Naive thymus-derived CD8-positive, alpha-beta T cell (primary cell): ENCODE data around the gene CNST. TPM values are rescaled to one million over a fixed set of nuclear protein-coding genes. Genes with fewer than 3 reads are reported as not detected.
"Not testable (repeated sequence)": the region's sequence is repeated elsewhere in the genome, so short reads cannot be mapped to it uniquely, and the experiment has no call there.

Experiments used
- ATAC-seq, 2 donors: fragments of 150-1000 bp; cut with Tn5 transposase in 1 of 2; sonication (Bioruptor Pico), chemical (Tn5 transposase) in 1 of 2; 1 replicate in 1 of 2; 2 replicates in 1 of 2; pipeline ENCODE4 v1.10.0; 2021; ENCODE audit warnings: mild to moderate bottlenecking in 2 of 2, moderate library complexity in 2 of 2
- POLR2A ChIA-PET: fragments of 350-600 bp; sonication (Branson Sonifier 250); formaldehyde crosslinking; loops from one replicate; lab custom pipeline; 2021; ENCODE audit warnings: antibody characterized with exemption; lab: Charles Lee
- DNase-seq, 10 donors: peaks; one replicate each; pipeline versions ENCODE4 v3.0.0 to v3.0.0-alpha.2; 2020 to 2022
- H3K27ac Mint-ChIP-seq, 10 donors: one replicate each; pipeline ENCODE4 v1.8.0; 2020 to 2022; ENCODE audit warnings: mild to moderate bottlenecking in 10 of 10, mixed read lengths in 10 of 10, moderate library complexity in 4 of 10, inconsistent platforms in 1 of 10
- H3K27me3 Mint-ChIP-seq, 5 donors: one replicate each; pipeline ENCODE4 v1.8.0; 2021 to 2022; ENCODE audit warnings: mixed read lengths in 5 of 5
- H3K36me3 Mint-ChIP-seq, 3 donors: one replicate each; pipeline ENCODE4 v1.8.0; 2020 to 2022; ENCODE audit warnings: mixed read lengths in 3 of 3, mild to moderate bottlenecking in 2 of 3, inconsistent platforms in 1 of 3
- H3K4me1 Mint-ChIP-seq, 4 donors: one replicate each; pipeline ENCODE4 v1.8.0; 2021 to 2022; ENCODE audit warnings: mixed read lengths in 4 of 4
- H3K4me3 Mint-ChIP-seq, 10 donors: one replicate each; pipeline ENCODE4 v1.8.0; 2020 to 2022; ENCODE audit warnings: mild to moderate bottlenecking in 10 of 10, mixed read lengths in 10 of 10, moderate library complexity in 6 of 10, inconsistent platforms in 1 of 10
- H3K9me3 Mint-ChIP-seq, 9 donors: one replicate each; pipeline ENCODE4 v1.8.0; 2020 to 2022; ENCODE audit warnings: mixed read lengths in 9 of 9, mild to moderate bottlenecking in 3 of 9, inconsistent platforms in 1 of 9, moderate library complexity in 1 of 9
- polyA plus RNA-seq, 3 donors: library from polyadenylated mRNA; unstranded; fragments of 300-500 nt; fragmentation: Illumina TruSeq; gene quantifications; one replicate each; pipeline ENCODE4 v1.2.3, GENCODE V29; 2021
- total RNA-seq, 8 experiments: library from RNA in 2 of 8; stranded (reverse) in 2 of 8; gene quantifications; one replicate each; pipeline ENCODE4 v1.2.3 and lab custom pipeline; 2021 to 2026

The CNST gene
- total and polyA plus RNA-seq, 5 experiments from 2014 or later, result 32.0 to 88.6 (median 48.3) TPM

DNA sequence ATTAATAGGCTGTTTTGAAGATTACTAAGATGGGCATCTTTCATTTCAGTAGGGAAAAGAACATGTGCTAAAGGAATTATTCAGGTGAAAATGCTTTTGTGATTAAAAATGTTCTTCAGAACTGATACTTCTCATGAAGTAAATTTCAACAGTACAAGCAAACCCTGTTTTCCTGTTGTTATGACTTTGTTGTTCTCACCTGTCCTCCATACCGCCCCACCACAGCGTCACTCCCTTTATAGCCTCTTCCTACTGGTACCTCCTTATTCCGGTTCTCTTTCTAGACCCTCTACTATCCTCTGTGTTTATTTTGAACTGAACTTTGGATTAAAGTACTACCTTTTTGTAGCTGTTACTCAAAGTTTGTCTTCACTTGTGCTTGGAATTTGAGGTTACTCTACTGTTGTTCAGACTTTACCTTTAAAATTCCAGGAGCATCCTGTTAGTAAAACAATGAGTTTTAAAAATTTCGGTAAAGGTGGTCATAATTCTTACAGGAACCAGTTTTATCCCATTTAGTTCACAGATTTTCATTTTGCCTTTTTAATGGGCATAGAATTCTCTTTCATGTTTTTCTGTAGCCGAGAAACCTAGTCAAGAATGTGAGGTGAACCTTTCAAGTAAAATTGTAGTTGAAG, 10.9 kb downstream of the CNST start:
- Mint-ChIP-seq H3K4me3 (peak overlapping the region; percentile 38 to 82 (median 72)), H3K4me1 (peaks cover 33 to 86% (median 72%) of the 10 kb centered on the region in 4 donors), H3K9me3 (no peaks in the 10 kb centered on the region), H3K27ac (peak overlapping the region; percentile 68 to 96 (median 88)), H3K27me3 (no peaks in the 10 kb centered on the region), H3K36me3 (peaks cover 0 to 32% (median 5%) of the 10 kb centered on the region in 3 donors)
- ATAC-seq (peak; percentile 74 to 92), DNase-seq (peak in 2 of 10 donors; percentile 8 to 36)
- POLR2A ChIA-PET, result interaction anchor here (0.6 to 3.7 kb wide), 2 partner anchors 11 to 119 kb away, joined by 3 to 26 read pairs; partner anchors contain the start of genes CNST and TFB2M

DNA sequence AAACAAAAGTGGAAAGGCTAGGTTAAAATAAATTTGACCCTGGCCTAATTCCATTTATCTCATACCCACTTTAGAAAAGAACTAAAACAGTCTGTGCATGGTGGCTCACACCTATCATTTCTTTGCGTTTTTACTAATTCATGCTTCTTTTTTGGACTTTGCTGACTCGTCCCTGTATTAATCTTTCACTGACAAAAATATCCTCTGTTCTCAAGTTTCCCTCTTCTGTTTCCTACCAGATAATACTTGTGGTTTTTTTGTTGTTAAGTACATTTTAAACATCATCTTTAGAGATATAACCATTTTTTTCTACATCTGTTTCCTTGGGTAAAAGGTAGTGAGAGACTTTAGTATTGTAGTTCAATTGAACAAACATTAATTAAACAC, 11.5 kb downstream of the CNST start:
- Mint-ChIP-seq H3K36me3 (peaks cover 0 to 37% (median 7%) of the 10 kb centered on the region in 3 donors), H3K27ac (peak overlapping the region; percentile 68 to 96 (median 88)), H3K4me3 (peak overlapping the region; percentile 6 to 82 (median 72)), H3K9me3 (no peaks in the 10 kb centered on the region), H3K27me3 (no peaks in the 10 kb centered on the region), H3K4me1 (peaks cover 37 to 88% (median 76%) of the 10 kb centered on the region in 4 donors)
- ATAC-seq (peak; percentile 28 to 29), DNase-seq (no peak)
- POLR2A ChIA-PET, result interaction anchor here (0.6 to 3.7 kb wide), 2 partner anchors 11 to 120 kb away, joined by 3 to 26 read pairs; partner anchors contain the start of genes CNST and TFB2M

DNA sequence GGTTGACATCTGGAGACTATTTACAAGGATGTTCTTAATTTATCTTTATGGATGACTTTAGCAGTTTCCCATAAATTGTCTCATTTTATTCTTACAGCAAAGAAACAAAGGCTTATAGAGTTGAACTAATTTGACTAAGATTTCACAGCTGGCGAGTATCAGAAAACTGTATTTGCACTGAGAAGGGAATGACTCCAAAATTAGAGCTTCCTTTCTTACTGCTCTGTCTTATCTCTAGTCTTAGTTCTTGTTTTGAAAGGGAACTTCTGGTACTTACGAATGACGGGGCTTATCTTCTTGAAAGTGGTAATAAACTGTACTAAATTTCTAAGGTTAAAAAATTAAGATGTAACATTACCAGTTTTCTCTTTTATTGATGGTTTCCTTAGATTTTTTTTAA, 13.6 kb downstream of the CNST start:
- H3K27ac Mint-ChIP-seq, result peak overlapping the region in 7 of 10 donors; percentile 6 to 96 (median 79)
- POLR2A ChIA-PET, result interaction anchor here (3.7 kb wide), 1 partner anchor 13 kb away, joined by 26 read pairs; the partner anchor contains the start of genes CNST and TFB2M
- peak overlapping the region in 4 of 10 donors; percentile 16 to 70 (median 22) for H3K4me3 Mint-ChIP-seq
- H3K36me3 Mint-ChIP-seq, result peaks cover 7 to 54% (median 12%) of the 10 kb centered on the region in 3 donors
- ATAC-seq (no peak), DNase-seq (no peak)
- no peaks in the 10 kb centered on the region for H3K27me3 Mint-ChIP-seq
- H3K4me1 Mint-ChIP-seq, result peaks cover 46 to 92% (median 85%) of the 10 kb centered on the region in 4 donors
- no peaks in the 10 kb centered on the region for H3K9me3 Mint-ChIP-seq

DNA sequence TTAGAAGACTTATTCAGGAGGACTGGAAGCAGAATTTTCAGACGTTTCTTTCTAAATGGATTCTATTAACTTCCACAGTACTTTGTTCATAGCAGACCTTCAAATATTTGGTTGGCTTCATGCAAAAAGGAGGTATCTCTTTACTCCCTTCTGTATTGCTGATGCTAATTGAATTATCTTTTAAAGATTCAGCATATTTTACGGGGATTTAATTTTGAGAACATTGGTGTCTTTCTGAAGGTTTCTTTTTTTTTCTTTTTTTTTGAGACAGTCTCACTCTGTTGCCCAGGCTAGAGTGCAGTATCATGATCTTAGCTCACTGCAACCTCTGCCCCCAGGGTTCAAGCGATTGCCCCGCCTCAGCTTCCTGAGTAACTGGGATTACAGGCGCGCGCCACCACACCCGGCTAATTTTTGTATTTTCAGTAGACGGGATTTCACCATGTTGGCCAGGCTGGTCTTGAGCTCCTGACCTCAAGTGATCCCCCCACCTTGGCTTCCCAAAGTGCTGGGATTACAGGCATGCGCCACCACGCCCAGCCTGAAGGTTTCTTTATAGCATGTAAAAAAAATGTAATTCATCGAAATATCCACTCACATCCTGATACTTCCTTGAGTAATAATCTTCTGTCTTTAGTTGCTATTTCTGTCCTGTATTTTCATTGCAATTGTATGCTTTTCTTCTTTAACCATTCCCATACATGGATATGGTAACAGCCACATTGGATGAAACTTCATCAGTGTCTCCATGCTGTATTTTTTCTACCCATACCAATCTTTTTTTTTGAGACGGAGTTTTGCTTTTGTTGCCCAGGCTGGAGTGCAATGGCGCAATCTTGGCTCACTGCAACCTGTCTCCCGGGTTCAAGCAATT, 14.5 kb downstream of the CNST start:
- Mint-ChIP-seq H3K36me3 (peaks cover 7 to 56% (median 11%) of the 10 kb centered on the region in 3 donors), H3K27me3 (no peaks in the 10 kb centered on the region), H3K4me1 (peaks cover 44 to 90% (median 86%) of the 10 kb centered on the region in 4 donors), H3K4me3 (peak overlapping the region in 5 of 10 donors; percentile 7 to 26 (median 15)), H3K9me3 (no peaks in the 10 kb centered on the region), H3K27ac (peak overlapping the region in 9 of 10 donors; percentile 5 to 87 (median 29))
- no peak for ATAC-seq
- DNase-seq, result no peak
- POLR2A ChIA-PET, result no interaction called here

DNA sequence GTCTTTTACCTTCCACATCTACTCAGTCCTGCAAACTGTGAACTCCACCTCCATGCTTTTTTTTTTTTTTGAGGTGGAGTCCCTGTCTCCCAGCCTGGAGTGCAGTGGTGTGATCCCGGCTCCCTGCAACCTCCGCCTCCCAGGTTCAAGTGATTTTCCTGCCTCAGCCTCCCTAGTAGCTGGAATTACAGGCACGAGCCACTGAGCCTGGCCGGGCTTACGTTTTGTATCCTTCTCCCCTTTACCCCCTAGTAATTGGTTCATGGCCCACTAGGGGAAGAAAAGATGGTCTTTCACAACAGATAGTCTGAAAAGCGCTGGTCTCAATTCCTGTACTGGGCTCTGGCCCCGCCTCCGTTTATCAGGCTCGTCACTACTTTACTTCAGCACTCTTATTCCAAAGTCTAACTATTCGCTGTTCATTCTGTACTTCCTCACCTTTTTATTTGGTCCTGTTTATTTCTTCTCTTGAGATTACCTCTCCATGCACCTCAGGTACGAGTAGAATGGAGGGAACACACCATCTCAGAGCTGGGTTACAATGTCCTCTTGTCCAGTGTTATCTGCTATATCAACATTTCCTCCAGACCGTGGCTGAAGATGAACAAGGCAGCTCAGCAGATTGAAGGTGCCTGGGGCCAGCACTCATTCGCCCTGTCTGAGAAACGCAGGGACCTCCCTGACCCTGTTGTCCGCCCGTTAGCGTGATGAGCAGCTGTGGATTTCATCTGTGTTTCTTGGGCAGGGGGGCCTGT, 16.2 kb downstream of the CNST start:
- POLR2A ChIA-PET, result interaction anchor here (0.6 kb wide), 1 partner anchor 75 kb away, joined by 3 read pairs; no protein-coding TSS in a partner anchor
- no peak for DNase-seq
- Mint-ChIP-seq H3K4me1 (peaks cover 42 to 88% (median 82%) of the 10 kb centered on the region in 4 donors), H3K27me3 (no peaks in the 10 kb centered on the region), H3K9me3 (no peaks in the 10 kb centered on the region), H3K27ac (peak overlapping the region in 8 of 10 donors; percentile 11 to 56 (median 28)), H3K4me3 (peak overlapping the region in 7 of 10 donors; percentile 7 to 64 (median 34)), H3K36me3 (peaks cover 7 to 58% (median 11%) of the 10 kb centered on the region in 3 donors)
- no peak for ATAC-seq

DNA sequence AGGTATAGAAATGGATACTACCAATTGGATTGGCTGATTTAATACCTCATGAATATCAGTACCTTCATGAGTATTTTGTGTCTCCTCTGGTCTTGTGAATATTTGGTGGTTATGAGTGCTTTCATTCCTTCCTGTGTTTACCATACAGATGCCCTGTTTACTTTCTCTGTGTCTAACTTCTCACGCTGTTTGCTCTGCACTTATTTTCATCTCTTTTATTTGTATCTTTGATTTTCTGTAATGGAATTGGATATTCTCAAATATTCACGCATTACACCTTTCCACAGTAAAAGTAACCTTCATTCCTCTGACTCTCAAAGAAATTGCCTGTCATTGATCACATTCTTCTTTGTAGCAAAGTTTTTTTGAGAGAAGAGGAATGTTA, 16.8 kb downstream of the CNST start:
- Mint-ChIP-seq H3K4me1 (peaks cover 41 to 88% (median 81%) of the 10 kb centered on the region in 4 donors), H3K27ac (peak overlapping the region in 6 of 10 donors; percentile 11 to 63 (median 29)), H3K9me3 (no peaks in the 10 kb centered on the region), H3K4me3 (peak overlapping the region in 4 of 10 donors; percentile 7 to 59 (median 20)), H3K36me3 (peaks cover 7 to 58% (median 11%) of the 10 kb centered on the region in 3 donors), H3K27me3 (no peaks in the 10 kb centered on the region)
- POLR2A ChIA-PET, result no interaction called here
- DNase-seq (no peak), ATAC-seq (no peak)

DNA sequence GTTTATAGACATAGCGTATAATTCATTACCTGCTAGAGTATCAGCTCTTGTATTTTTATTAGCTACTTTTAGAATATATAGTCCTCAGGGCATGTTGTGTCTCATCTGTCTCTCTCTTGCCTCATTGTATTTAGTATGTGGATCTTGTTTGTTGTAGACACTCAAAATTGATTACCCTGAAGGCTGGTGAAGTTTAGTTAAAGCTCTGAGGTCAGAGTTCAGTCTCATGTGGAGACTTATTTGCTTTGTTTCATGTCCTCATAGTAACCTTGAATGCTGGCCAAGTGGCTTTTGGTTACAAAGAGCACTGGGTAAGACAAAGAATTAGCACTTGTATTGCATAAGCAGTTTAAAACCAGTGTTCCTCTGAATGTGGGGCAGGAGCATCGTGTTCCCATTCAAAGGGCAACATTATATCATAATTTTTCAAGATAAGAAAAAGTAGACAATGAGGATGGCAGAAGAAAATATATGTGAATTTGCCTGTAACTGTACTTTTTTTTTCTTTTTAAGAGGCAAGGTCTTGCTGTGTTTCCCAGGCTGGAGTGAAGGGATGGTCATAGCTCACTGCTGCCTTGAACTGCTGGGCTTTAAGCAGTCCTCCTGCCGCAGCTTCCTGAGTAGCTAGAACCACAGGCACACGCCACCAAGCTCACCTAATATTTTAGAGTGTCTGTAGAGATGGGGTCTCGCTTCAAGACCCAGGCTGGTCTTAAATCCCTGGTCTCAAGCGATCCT, 17.4 kb downstream of the CNST start:
- no peaks in the 10 kb centered on the region for H3K27me3 Mint-ChIP-seq
- H3K9me3 Mint-ChIP-seq, result no peaks in the 10 kb centered on the region
- no peak for DNase-seq
- ATAC-seq, result no peak
- peak overlapping the region in 6 of 10 donors; percentile 17 to 85 (median 36) for H3K27ac Mint-ChIP-seq
- POLR2A ChIA-PET, result no interaction called here
- peaks cover 7 to 57% (median 11%) of the 10 kb centered on the region in 3 donors for H3K36me3 Mint-ChIP-seq
- peak overlapping the region in 2 of 10 donors; percentile 23 to 59 for H3K4me3 Mint-ChIP-seq
- peaks cover 39 to 84% (median 77%) of the 10 kb centered on the region in 4 donors for H3K4me1 Mint-ChIP-seq

DNA sequence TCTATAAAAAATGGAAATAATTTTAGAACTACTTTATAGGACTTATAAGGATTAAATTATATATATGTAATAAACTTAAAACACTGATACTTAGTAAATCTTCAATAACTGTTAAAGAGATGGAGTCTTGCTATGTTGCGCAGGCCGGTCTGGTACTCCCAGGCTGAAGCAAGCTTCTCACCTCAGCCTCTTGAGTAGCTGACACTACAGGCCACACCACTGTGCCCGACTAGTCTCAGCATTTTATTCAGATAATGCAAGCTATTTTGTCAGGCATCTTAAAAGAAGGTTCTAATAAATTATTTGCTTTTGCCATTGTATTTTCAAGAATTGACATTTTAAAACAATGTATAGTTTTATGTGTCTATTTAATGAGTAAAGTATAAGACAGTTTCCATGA, 20.8 kb downstream of the CNST start:
- Mint-ChIP-seq H3K9me3 (peaks cover 0 to 7% (median 2%) of the 10 kb centered on the region in 9 donors), H3K4me3 (no peak overlapping the region), H3K36me3 (peaks cover 10 to 60% (median 32%) of the 10 kb centered on the region in 3 donors), H3K4me1 (peaks cover 37 to 70% (median 68%) of the 10 kb centered on the region in 4 donors), H3K27me3 (no peaks in the 10 kb centered on the region), H3K27ac (peak overlapping the region in 3 of 10 donors; percentile 7 to 57 (median 40))
- DNase-seq, result no peak
- POLR2A ChIA-PET, result no interaction called here
- ATAC-seq, result no peak

DNA sequence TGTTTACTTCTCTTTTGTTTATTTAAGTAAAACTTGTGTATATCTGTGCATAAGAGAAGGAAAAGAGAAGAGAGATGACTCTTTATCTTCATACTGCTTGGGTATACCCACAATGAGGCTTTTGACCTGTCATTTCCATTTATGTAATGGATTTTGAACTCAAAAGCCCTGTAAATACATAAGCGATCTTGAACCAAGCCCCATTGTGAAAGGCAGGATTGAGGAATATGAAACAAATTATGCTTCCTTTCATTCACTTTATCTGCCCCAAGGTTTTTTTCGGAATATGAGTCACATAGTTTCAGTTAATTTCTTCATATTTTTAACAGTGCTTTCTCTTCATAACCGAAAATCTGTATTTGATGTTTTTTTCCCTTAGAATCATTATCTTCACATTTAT, 21.4 kb downstream of the CNST start:
- POLR2A ChIA-PET, result no interaction called here
- Mint-ChIP-seq H3K4me3 (no peak overlapping the region), H3K4me1 (peaks cover 35 to 70% (median 68%) of the 10 kb centered on the region in 4 donors), H3K36me3 (peaks cover 14 to 60% (median 28%) of the 10 kb centered on the region in 3 donors), H3K27ac (peak overlapping the region in 2 of 10 donors; percentile 7 to 40), H3K9me3 (peaks cover 0 to 7% (median 2%) of the 10 kb centered on the region in 9 donors), H3K27me3 (no peaks in the 10 kb centered on the region)
- no peak for ATAC-seq
- no peak for DNase-seq

DNA sequence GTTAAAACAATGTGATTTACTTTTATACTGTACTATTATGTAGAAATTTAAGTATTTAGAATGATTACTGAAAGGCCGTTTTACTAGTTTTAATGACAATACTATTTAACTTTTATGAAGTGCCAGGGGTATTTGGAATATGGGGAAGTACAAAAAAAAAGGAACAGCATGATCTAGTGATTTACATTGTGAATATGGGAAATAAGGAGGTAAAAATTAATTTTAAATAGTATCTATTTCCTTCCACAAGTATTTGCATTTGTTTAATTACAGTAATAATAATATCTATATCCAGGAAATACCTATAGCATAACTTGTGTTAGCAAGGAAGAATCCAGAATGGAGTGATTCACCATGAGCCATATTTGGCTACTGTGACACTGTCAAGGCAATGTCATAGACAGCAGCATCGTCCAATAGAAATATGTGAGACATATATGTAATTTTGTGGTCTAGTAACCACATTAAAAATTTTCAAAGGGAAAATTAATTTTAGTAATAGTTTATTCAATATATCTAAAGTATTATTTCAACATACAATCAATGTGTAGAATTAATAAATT, 22.0 kb downstream of the CNST start:
- H3K27me3 Mint-ChIP-seq, result no peaks in the 10 kb centered on the region
- no peak for ATAC-seq

DNA sequence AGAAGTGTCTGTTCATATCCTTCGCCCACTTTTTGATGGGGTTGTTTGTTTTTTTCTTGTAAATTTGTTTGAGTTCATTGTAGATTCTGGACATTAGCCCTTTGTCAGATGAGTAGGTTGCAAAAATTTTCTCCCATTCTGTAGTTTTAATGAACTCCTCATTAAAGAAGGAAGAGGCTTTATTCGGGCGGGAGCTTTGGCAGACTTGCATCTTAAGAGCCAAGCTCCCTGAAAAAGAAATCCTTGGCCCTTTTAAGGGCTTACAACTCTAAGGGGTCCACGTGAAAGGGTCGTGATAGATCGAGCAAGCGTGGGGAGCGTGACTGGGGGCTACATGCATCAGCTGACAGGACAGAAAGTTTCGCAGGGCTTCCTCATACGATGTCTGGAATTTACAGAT, 23.7 kb downstream of the CNST start:
- POLR2A ChIA-PET, ATAC-seq: not testable (repeated sequence)
- peak overlapping the region in 3 of 10 donors; percentile 26 to 62 (median 46) for H3K27ac Mint-ChIP-seq

More for the DNA sequence above, 22.0 kb downstream of the CNST start:
- Mint-ChIP-seq H3K9me3 (peaks cover 0 to 7% (median 2%) of the 10 kb centered on the region in 9 donors), H3K36me3 (peaks cover 15 to 59% (median 28%) of the 10 kb centered on the region in 3 donors), H3K27ac (no peak overlapping the region), H3K4me3 (no peak overlapping the region), H3K4me1 (peaks cover 30 to 65% (median 63%) of the 10 kb centered on the region in 4 donors)
- DNase-seq, result no peak
- POLR2A ChIA-PET, result no interaction called here

More for the DNA sequence above, 23.7 kb downstream of the CNST start:
- Mint-ChIP-seq H3K36me3 (peaks cover 8 to 56% (median 24%) of the 10 kb centered on the region in 3 donors), H3K4me1 (peaks cover 21 to 56% (median 54%) of the 10 kb centered on the region in 4 donors), H3K4me3 (peak overlapping the region in 3 of 10 donors; percentile 12 to 31 (median 18))
- DNase-seq, H3K27me3 Mint-ChIP-seq, H3K9me3 Mint-ChIP-seq: not testable (repeated sequence)
